ENCODE data around the gene TMEM82.

GRCh38 chr1:15739259-15739658 lies 3.0 kb upstream of the TMEM82 start:
- TF ChIP-seq, protein P1, sequence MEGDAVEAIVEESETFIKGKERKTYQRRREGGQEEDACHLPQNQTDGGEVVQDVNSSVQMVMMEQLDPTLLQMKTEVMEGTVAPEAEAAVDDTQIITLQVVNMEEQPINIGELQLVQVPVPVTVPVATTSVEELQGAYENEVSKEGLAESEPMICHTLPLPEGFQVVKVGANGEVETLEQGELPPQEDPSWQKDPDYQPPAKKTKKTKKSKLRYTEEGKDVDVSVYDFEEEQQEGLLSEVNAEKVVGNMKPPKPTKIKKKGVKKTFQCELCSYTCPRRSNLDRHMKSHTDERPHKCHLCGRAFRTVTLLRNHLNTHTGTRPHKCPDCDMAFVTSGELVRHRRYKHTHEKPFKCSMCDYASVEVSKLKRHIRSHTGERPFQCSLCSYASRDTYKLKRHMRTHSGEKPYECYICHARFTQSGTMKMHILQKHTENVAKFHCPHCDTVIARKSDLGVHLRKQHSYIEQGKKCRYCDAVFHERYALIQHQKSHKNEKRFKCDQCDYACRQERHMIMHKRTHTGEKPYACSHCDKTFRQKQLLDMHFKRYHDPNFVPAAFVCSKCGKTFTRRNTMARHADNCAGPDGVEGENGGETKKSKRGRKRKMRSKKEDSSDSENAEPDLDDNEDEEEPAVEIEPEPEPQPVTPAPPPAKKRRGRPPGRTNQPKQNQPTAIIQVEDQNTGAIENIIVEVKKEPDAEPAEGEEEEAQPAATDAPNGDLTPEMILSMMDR (IDR thresholded peaks at IDR 0.05; ENCODE audit: borderline replicate concordance, extremely low read depth, low read length, poor library complexity, severe bottlenecking): no peak
- no peak for TF ChIP-seq EZH2 (IDR thresholded peaks at IDR 0.05; ENCODE audit: borderline replicate concordance, low read depth, low read length, severe bottlenecking)

All from DND-41 (cell line).